ENCODE measurements around the gene ISG20. TPM values are rescaled to one million over a fixed set of nuclear protein-coding genes. Genes with fewer than 3 reads are reported as not detected.

Gene ISG20
- total RNA-seq, 2 experiments from 2014 or later = 310 to 345 TPM

GRCh38 chr15:88605189-88606069, 33.4 kb upstream of the ISG20 start:
- H3K9me2 ChIP-seq (ENCODE audit: insufficient read depth, low read length) = no peaks in the 10 kb centered on the region
- H3K36me3 ChIP-seq (ENCODE audit: insufficient read depth, low read length) = no peaks in the 10 kb centered on the region
- no peak overlapping the region for H3K4me3 ChIP-seq (ENCODE audit: low read depth, low read length, poor library complexity, severe bottlenecking)
- no peaks in the 10 kb centered on the region for H4K20me1 ChIP-seq (ENCODE audit: insufficient read depth, low read length)
- H3K27ac ChIP-seq (ENCODE audit: low read depth, low read length, poor library complexity, severe bottlenecking) = no peak overlapping the region
- no peak overlapping the region for H3K4me2 ChIP-seq (ENCODE audit: low read length)
- H3K4me1 ChIP-seq (ENCODE audit: insufficient read depth, low read length, poor library complexity, severe bottlenecking) = peaks cover 4% of the 10 kb centered on the region
- no peak for TF ChIP-seq EZH2phosphoT487 (IDR thresholded peaks at IDR 0.05; ENCODE audit: borderline replicate concordance, low read depth, low read length)
- TF ChIP-seq CTCF (conservative IDR thresholded peaks at IDR 0.05; ENCODE audit: low read length) = no peak
- ChIA-PET POLR2A (no interaction called here), CTCF (ENCODE audit: unreplicated experiment) (no interaction called here)
- DNase-seq (ENCODE audit: low spot score) = no peak
- no TSS peak for BruUV-seq (replicated peaks)
- H3K79me2 ChIP-seq (ENCODE audit: insufficient read depth, low read depth, low read length) = no peaks in the 10 kb centered on the region
- intact Hi-C loops (cut with micrococcal nuclease; ENCODE audit: unreplicated experiment) = no loop called here
- no peaks in the 10 kb centered on the region for H3K9me3 ChIP-seq (ENCODE audit: low read length)
- no peak overlapping the region for H2AFZ ChIP-seq (ENCODE audit: low read length)

- TF ChIP-seq CTCF (conservative IDR thresholded peaks at IDR 0.05; ENCODE audit: low read length) (no peak), EZH2phosphoT487 (IDR thresholded peaks at IDR 0.05; ENCODE audit: borderline replicate concordance, low read depth, low read length) (no peak)
- intact Hi-C loops (cut with micrococcal nuclease; ENCODE audit: unreplicated experiment) = no loop called here
- CTCF ChIA-PET (ENCODE audit: unreplicated experiment) = no interaction called here
- Histone ChIP-seq H4K20me1 (ENCODE audit: insufficient read depth, low read length) (no peaks in the 10 kb centered on the region), H3K79me2 (ENCODE audit: insufficient read depth, low read depth, low read length) (no peaks in the 10 kb centered on the region), H3K9me2 (ENCODE audit: insufficient read depth, low read length) (no peaks in the 10 kb centered on the region), H3K4me1 (ENCODE audit: insufficient read depth, low read length, poor library complexity, severe bottlenecking) (peaks cover 12% of the 10 kb centered on the region), H3K4me3 (ENCODE audit: low read depth, low read length, poor library complexity, severe bottlenecking) (no peak overlapping the region), H3K9me3 (ENCODE audit: low read length) (no peaks in the 10 kb centered on the region), H2AFZ (ENCODE audit: low read length) (no peak overlapping the region), H3K27ac (ENCODE audit: low read depth, low read length, poor library complexity, severe bottlenecking) (no peak overlapping the region), H3K36me3 (ENCODE audit: insufficient read depth, low read length) (no peaks in the 10 kb centered on the region), H3K4me2 (ENCODE audit: low read length) (no peak overlapping the region)
- POLR2A ChIA-PET = no interaction called here
- DNase-seq (ENCODE audit: low spot score) = no peak
- no TSS peak for BruUV-seq (replicated peaks)
These were observed 32.6 kb upstream of the ISG20 start for GRCh38 chr15:88606070-88606794.
